HepG2 (cell line): ENCODE measurements around the gene TSPAN18. TPM values are rescaled to one million over a fixed set of nuclear protein-coding genes. Genes with fewer than 3 reads are reported as not detected.

ENCODE experiments used
- ATAC-seq: fragments of 200-7000 bp; cut with Tn5 transposase; 3 replicates; pipeline ENCODE4 v1.9.1; 2020; ENCODE audit warnings: mild to moderate bottlenecking, moderate library complexity
- BruUV-seq: library from RNA; stranded (reverse); fragments of 400-500 nt; replicated peaks from 2 replicates; lab custom pipeline; 2021; lab: Mats Ljungman, UMichigan
- CTCF ChIA-PET: fragments of 300-600 bp; formaldehyde crosslinking; extraction: SDS; loops from one replicate; lab custom pipeline; 2021; ENCODE audit warnings: low total read pairs, inconsistent platforms, low intra/inter-chr PET ratio; lab: Yijun Ruan, JAX
- POLR2A ChIA-PET: fragments of 350-600 bp; sonication (Branson Sonifier 250); formaldehyde crosslinking; loops from one replicate; lab custom pipeline; 2020; ENCODE audit warnings: antibody characterized with exemption, inconsistent platforms; lab: Yijun Ruan, JAX
- DNase-seq: peaks from one replicate; pipeline ENCODE4 v3.0.0-alpha.2; 2015; ENCODE audit warnings: low spot score
- FAIRE-seq: peaks from 3 replicates; lab custom pipeline; 2011; peaks lifted over from hg19 to GRCh38; lab: Jason Lieb, UNC
- H2AFZ ChIP-seq: one replicate; pipeline ENCODE4 v1.6.1; 2011; ENCODE audit warnings: low read length, inconsistent platforms
- H3K27ac ChIP-seq: fragments of 300-600 bp; 3 replicates; pipeline ENCODE4 v1.8.0; 2011; ENCODE audit warnings: mixed run types, mild to moderate bottlenecking, mixed read lengths, low read length, inconsistent platforms; ENCODE audit not compliant: insufficient read depth; ENCODE audit errors: extremely low read length
- H3K27me3 ChIP-seq, 2 experiments: fragments of 200-600 bp in 1 of 2; 2 replicates in 1 of 2; 3 replicates in 1 of 2; pipeline versions ENCODE4 v1.6.0 to v1.8.0; 2011; ENCODE audit warnings: low read length in 2 of 2, mild to moderate bottlenecking in 2 of 2, moderate library complexity in 2 of 2, inconsistent platforms in 1 of 2; ENCODE audit not compliant: insufficient read depth in 2 of 2, control insufficient read depth in 1 of 2
- H3K36me3 ChIP-seq, 2 experiments: fragments of 200-600 bp in 1 of 2; replicated peaks in 1 of 2; 2 replicates in 1 of 2; 3 replicates in 1 of 2; pipeline versions ENCODE4 v1.5.1 to v1.8.0; 2011; ENCODE audit warnings: low read length in 2 of 2, inconsistent platforms in 1 of 2; ENCODE audit not compliant: insufficient read depth in 2 of 2, control insufficient read depth in 1 of 2
- H3K4me1 ChIP-seq: 2 replicates; pipeline ENCODE4 v1.5.1; 2012; ENCODE audit warnings: low read length, inconsistent platforms; ENCODE audit not compliant: insufficient read depth
- H3K4me2 ChIP-seq: 2 replicates; pipeline ENCODE4 v1.6.0; 2011; ENCODE audit warnings: low read depth, low read length, inconsistent platforms
- H3K4me3 ChIP-seq, 3 experiments: fragments of 200-600 bp in 1 of 3; sonication (generic), shearing (Covaris generic) in 1 of 3; replicated peaks in 1 of 3; 2 replicates each; pipeline ENCODE4 v1.5.1; 2011 to 2016; ENCODE audit warnings: low read length in 3 of 3, inconsistent platforms in 2 of 3, low read depth in 2 of 3, mild to moderate bottlenecking in 2 of 3, control low read depth in 1 of 3, mixed read lengths in 1 of 3; ENCODE audit not compliant: insufficient read depth in 1 of 3
- H3K79me2 ChIP-seq: one replicate; pipeline ENCODE4 v1.6.1; 2011; ENCODE audit warnings: low read length, inconsistent platforms; ENCODE audit not compliant: insufficient read depth
- H3K9ac ChIP-seq: 2 replicates; pipeline ENCODE4 v1.6.0; 2011; ENCODE audit warnings: mild to moderate bottlenecking, low read depth, low read length, inconsistent platforms; ENCODE audit not compliant: insufficient read depth
- H3K9me3 ChIP-seq: 2 replicates; pipeline ENCODE4 v1.5.1; 2012; ENCODE audit warnings: mild to moderate bottlenecking, low read length
- H4K20me1 ChIP-seq: 2 replicates; pipeline ENCODE4 v1.6.0; 2011; ENCODE audit warnings: inconsistent platforms, mild to moderate bottlenecking, low read length, moderate library complexity; ENCODE audit not compliant: insufficient read depth
- CHCHD3 ChIP-seq: sonication (generic); formaldehyde crosslinking; IDR thresholded peaks from 2 replicates; pipeline ENCODE4 v1.8.0; 2022; ENCODE audit warnings: mild to moderate bottlenecking, missing genetic modification reagents, moderate library complexity
- ELF1 ChIP-seq: sonication (generic); formaldehyde crosslinking; IDR thresholded peaks from 2 replicates; pipeline ENCODE4 v1.4.0; 2020; ENCODE audit warnings: missing genetic modification reagents
- IRF2 ChIP-seq: IDR thresholded peaks from 2 replicates; pipeline ENCODE4 v1.6.1; 2018; ENCODE audit warnings: missing genetic modification reagents, missing compliant biosample characterization
- SAP130 ChIP-seq: IDR thresholded peaks from 2 replicates; pipeline ENCODE4 v1.6.1; 2016; ENCODE audit warnings: low read depth
- TEAD3 ChIP-seq: optimal IDR thresholded peaks from 2 replicates; pipeline ENCODE3; 2016; ENCODE audit warnings: borderline replicate concordance
- ZBTB8A ChIP-seq: sonication (generic); formaldehyde crosslinking; IDR thresholded peaks from 2 replicates; pipeline ENCODE4 v1.4.0; 2020; ENCODE audit warnings: mild to moderate bottlenecking, low read depth, missing genetic modification reagents, borderline replicate concordance
- ZNF468 ChIP-seq: sonication (generic); formaldehyde crosslinking; IDR thresholded peaks from 2 replicates; pipeline ENCODE4 v1.8.0; 2022; ENCODE audit warnings: mild to moderate bottlenecking, moderate library complexity, missing genetic modification reagents
- ZNF557 ChIP-seq: sonication (generic); formaldehyde crosslinking; IDR thresholded peaks from 2 replicates; pipeline ENCODE4 v1.4.0; 2020; ENCODE audit warnings: missing genetic modification reagents
- ZNF747 ChIP-seq: sonication (generic); formaldehyde crosslinking; IDR thresholded peaks from 2 replicates; pipeline ENCODE4 v1.8.1; 2023; ENCODE audit warnings: missing genetic modification reagents, mild to moderate bottlenecking, borderline replicate concordance
- ZSCAN31 ChIP-seq: sonication (generic); formaldehyde crosslinking; IDR thresholded peaks from 2 replicates; pipeline ENCODE4 v1.5.0; 2020; ENCODE audit warnings: low read depth, mild to moderate bottlenecking, missing genetic modification reagents
- WGBS: methylation state at CpG from one replicate; pipeline ENCODE4 v1.1.6; 2017; ENCODE audit warnings: low lambda C conversion rate; 5-methylcytosine and 5-hydroxymethylcytosine counted together
- in situ Hi-C: cut with HindIII; loops from 2 replicates; pipeline ENCODE4 v1.10.0; 2017; ENCODE audit warnings: low pct_unique_long_range_greater_than_20kb; ENCODE audit not compliant: extremely low pct_ligation_motif_present
- intact Hi-C: fragments of 100-400 bp; cut with micrococcal nuclease; formaldehyde crosslinking; loops from one replicate; pipeline ENCODE4 v1.10.0; 2022; ENCODE audit not compliant: unreplicated experiment
- polyA plus RNA-seq, 8 experiments: library from polyadenylated mRNA; depleted of rRNA in 3 of 8; stranded (reverse) in 7 of 8; unstranded in 1 of 8; fragments of >200 nt; fragmentation: Illumina TruSeq in 4 of 8; extraction: Trizol in 4 of 8; gene quantifications; 2 replicates each; pipeline versions ENCODE4 v1.2.1 to v1.2.3, GENCODE V29; 2011 to 2016; ENCODE audit warnings: low read depth in 4 of 8, missing spikeins in 1 of 8, mixed read lengths in 1 of 8; ENCODE audit not compliant: insufficient read depth in 1 of 8
- total RNA-seq, 5 experiments: library from RNA; depleted of rRNA; stranded (reverse); fragments of >200 nt; fragmentation: Illumina TruSeq; extraction: Trizol; gene quantifications; 2 replicates each; pipeline ENCODE4 v1.2.3, GENCODE V29; 2016; ENCODE audit warnings: low read depth in 1 of 5

The TSPAN18 gene
- total and polyA plus RNA-seq, 2 of the 13 experiments (the other 11 are each of a cell fraction or from before 2014, with no cell fraction given), result not detected

GRCh38 chr11:44755556-44756523 is 29.1 kb downstream of the TSPAN18 start:
- no peaks in the 10 kb centered on the region for H4K20me1 ChIP-seq
- H3K4me3 ChIP-seq, result no peak overlapping the region
- intact Hi-C loops, result no loop called here
- POLR2A ChIA-PET, result no interaction called here
- ATAC-seq, result no peak
- FAIRE-seq, result no peak
- no peaks in the 10 kb centered on the region for H3K36me3 ChIP-seq
- no peak overlapping the region for H3K9ac ChIP-seq
- in situ Hi-C loops, result no loop called here
- H2AFZ ChIP-seq, result no peak overlapping the region
- CTCF ChIA-PET, result no interaction called here
- TF ChIP-seq ZBTB8A (CRISPR knock-in tag), result no peak
- no peak for TF ChIP-seq ELF1 (CRISPR knock-in tag)
- TF ChIP-seq CHCHD3 (CRISPR knock-in tag), result no peak
- no peak for TF ChIP-seq ZNF468 (CRISPR knock-in tag)
- no peak for TF ChIP-seq ZNF747 (CRISPR knock-in tag)
- no peak for TF ChIP-seq ZSCAN31 (CRISPR knock-in tag)
- no peak for TF ChIP-seq TEAD3
- no peak for TF ChIP-seq IRF2 (CRISPR knock-in tag)
- TF ChIP-seq SAP130 (CRISPR knock-in tag), result no peak
- TF ChIP-seq ZNF557 (CRISPR knock-in tag), result no peak
- H3K27ac ChIP-seq, result no peak overlapping the region
- no peak for DNase-seq
- no peaks in the 10 kb centered on the region for H3K4me1 ChIP-seq
- H3K9me3 ChIP-seq, result no peaks in the 10 kb centered on the region
- H3K27me3 ChIP-seq, result no peaks in the 10 kb centered on the region; a peak in 2 of 5 replicates
- no peak overlapping the region for H3K4me2 ChIP-seq
- no peaks in the 10 kb centered on the region for H3K79me2 ChIP-seq
- WGBS, result 17% methylated on average over 7 of the region's 7 CpGs
- no TSS peak for BruUV-seq
